HepG2 (cell line): ENCODE data around the gene CASP1. TPM values are rescaled to one million over a fixed set of nuclear protein-coding genes. Genes with fewer than 3 reads are reported as not detected.
A peak's percentile ranks its signal among the peaks of the same experiment; 100 is the strongest.

Experiments used
- ATRX ChIP-seq: sonication (generic); formaldehyde crosslinking; IDR thresholded peaks from 2 replicates; pipeline ENCODE4 v1.4.0; 2020; ENCODE audit warnings: missing genetic modification reagents, borderline replicate concordance
- ELF3 ChIP-seq: IDR thresholded peaks from 2 replicates; pipeline ENCODE4 v1.6.1; 2016; ENCODE audit warnings: missing genetic modification reagents, missing compliant biosample characterization
- ERF ChIP-seq: IDR thresholded peaks from 2 replicates; pipeline ENCODE4 v1.6.1; 2018; ENCODE audit warnings: missing biosample characterization, missing genetic modification reagents
- FOSL1 ChIP-seq: sonication (generic); formaldehyde crosslinking; IDR thresholded peaks from 2 replicates; pipeline ENCODE4 v1.9.0; 2021; ENCODE audit warnings: missing genetic modification reagents, borderline replicate concordance
- FOXJ3 ChIP-seq: sonication (generic); formaldehyde crosslinking; IDR thresholded peaks from 2 replicates; pipeline ENCODE4 v1.4.0; 2020; ENCODE audit warnings: missing genetic modification reagents, mild to moderate bottlenecking, borderline replicate concordance
- JUN ChIP-seq: sonication (generic); formaldehyde crosslinking; IDR thresholded peaks from 2 replicates; pipeline ENCODE4 v1.4.0; 2020; ENCODE audit warnings: mild to moderate bottlenecking, missing genetic modification reagents
- KDM4B ChIP-seq: sonication (generic); formaldehyde crosslinking; IDR thresholded peaks from 2 replicates; pipeline ENCODE4 v1.4.0; 2020; ENCODE audit warnings: missing genetic modification reagents
- MEIS1 ChIP-seq: sonication (generic); formaldehyde crosslinking; IDR thresholded peaks from 2 replicates; pipeline ENCODE4 v1.9.0; 2021; ENCODE audit warnings: mild to moderate bottlenecking, missing genetic modification reagents, moderate library complexity, borderline replicate concordance
- MIER2 ChIP-seq: IDR thresholded peaks from 2 replicates; pipeline ENCODE4 v1.6.1; 2016; ENCODE audit warnings: missing biosample characterization, missing genetic modification reagents
- MXI1 ChIP-seq: IDR thresholded peaks from 3 replicates; pipeline ENCODE4 v1.6.1; 2012; ENCODE audit warnings: low read depth, low read length, inconsistent platforms, borderline replicate concordance
- SUZ12 ChIP-seq: fragments of 150-350 bp; IDR thresholded peaks from 2 replicates; pipeline ENCODE4 v1.6.1; 2014; ENCODE audit warnings: low read depth, low read length
- TBP ChIP-seq: sonication (generic); formaldehyde crosslinking; IDR thresholded peaks from 2 replicates; pipeline ENCODE4 v1.5.0; 2020; ENCODE audit warnings: missing genetic modification reagents
- YY1 ChIP-seq: IDR thresholded peaks from 2 replicates; pipeline ENCODE4 v1.6.1; 2011; ENCODE audit warnings: low read length, low read depth, moderate library complexity, mild to moderate bottlenecking; ENCODE audit not compliant: insufficient read depth, insufficient replicate concordance
- ZNF251 ChIP-seq: sonication (generic); formaldehyde crosslinking; IDR thresholded peaks from 2 replicates; pipeline ENCODE4 v1.9.0; 2021; ENCODE audit warnings: mild to moderate bottlenecking, missing genetic modification reagents
- ZNF414 ChIP-seq: sonication (generic); formaldehyde crosslinking; IDR thresholded peaks from 2 replicates; pipeline ENCODE4 v1.5.0; 2020; ENCODE audit warnings: missing genetic modification reagents
- ZNF570 ChIP-seq: sonication (generic); formaldehyde crosslinking; IDR thresholded peaks from 2 replicates; pipeline ENCODE4 v1.4.0; 2020; ENCODE audit warnings: mild to moderate bottlenecking, missing genetic modification reagents, borderline replicate concordance
- polyA plus RNA-seq, 8 experiments: library from polyadenylated mRNA; depleted of rRNA in 3 of 8; stranded (reverse) in 7 of 8; unstranded in 1 of 8; fragments of >200 nt; fragmentation: Illumina TruSeq in 4 of 8; extraction: Trizol in 4 of 8; gene quantifications; 2 replicates each; pipeline versions ENCODE4 v1.2.1 to v1.2.3, GENCODE V29; 2011 to 2016; ENCODE audit warnings: low read depth in 4 of 8, missing spikeins in 1 of 8, mixed read lengths in 1 of 8; ENCODE audit not compliant: insufficient read depth in 1 of 8
- total RNA-seq, 5 experiments: library from RNA; depleted of rRNA; stranded (reverse); fragments of >200 nt; fragmentation: Illumina TruSeq; extraction: Trizol; gene quantifications; 2 replicates each; pipeline ENCODE4 v1.2.3, GENCODE V29; 2016; ENCODE audit warnings: low read depth in 1 of 5
- TF ChIP-seq, protein P1 (sequence below): sonication (generic); formaldehyde crosslinking; conservative IDR thresholded peaks from 2 replicates; pipeline ENCODE4 v1.8.1; 2023; ENCODE audit warnings: missing genetic modification reagents
- TF ChIP-seq, protein P2 (sequence below): IDR thresholded peaks from 2 replicates; pipeline ENCODE4 v1.6.1; 2016; ENCODE audit warnings: low read depth, borderline replicate concordance
- TF ChIP-seq, protein P3 (sequence below): sonication (generic); formaldehyde crosslinking; IDR thresholded peaks from 2 replicates; pipeline ENCODE4 v1.5.0; 2020; ENCODE audit warnings: mild to moderate bottlenecking, missing genetic modification reagents, moderate library complexity
- TF ChIP-seq, protein P4 (sequence below): sonication (generic); formaldehyde crosslinking; IDR thresholded peaks from 2 replicates; pipeline ENCODE4 v1.8.1; 2023; ENCODE audit warnings: mild to moderate bottlenecking, inconsistent platforms, moderate library complexity, missing genetic modification reagents, borderline replicate concordance
- TF ChIP-seq, protein P5 (sequence below): sonication (generic); formaldehyde crosslinking; IDR thresholded peaks from 2 replicates; pipeline ENCODE4 v1.4.0; 2020; ENCODE audit warnings: mild to moderate bottlenecking, missing genetic modification reagents, borderline replicate concordance

Gene CASP1
- total and polyA plus RNA-seq, 2 of the 13 experiments (the other 11 are each of a cell fraction or from before 2014, with no cell fraction given) = 0.34 to 5.2 TPM

DNA sequence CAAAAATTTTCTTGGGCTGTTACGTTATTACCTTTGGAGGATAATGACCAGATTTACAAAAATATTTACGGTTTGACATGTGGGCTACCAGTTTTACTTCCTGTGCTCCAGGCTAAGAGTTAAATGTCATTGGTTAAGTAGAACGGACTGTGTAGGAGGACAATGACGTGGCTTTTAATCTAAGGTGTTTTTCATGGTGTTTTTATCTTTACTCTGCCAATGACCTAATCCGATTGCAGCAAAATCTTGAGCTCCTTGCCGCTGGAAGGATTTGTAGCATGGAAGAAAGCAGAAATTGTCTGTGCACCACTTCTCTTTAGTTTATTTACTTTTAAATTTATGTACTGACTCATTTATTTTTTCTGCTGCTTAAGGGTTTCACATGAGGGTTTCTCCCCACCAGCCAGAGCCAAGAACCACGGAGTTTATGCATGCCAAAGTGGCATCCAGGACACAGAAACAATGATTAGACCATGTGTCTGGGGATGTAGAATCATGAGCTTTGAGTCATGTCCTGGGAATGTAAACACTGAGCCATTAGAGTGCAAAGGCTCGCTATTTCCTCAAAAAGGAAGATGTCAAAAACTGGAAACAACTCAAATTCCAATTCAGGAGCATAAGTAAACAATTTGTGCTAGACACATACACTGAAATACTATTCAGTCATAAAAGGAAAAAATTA, 12.1 kb upstream of the CASP1 start (continued):
- TF ChIP-seq YY1 (no peak), MXI1 (peak; percentile 46; the same call in 1 of the 3 replicates), ERF (peak; percentile 93), ZNF414 (CRISPR knock-in tag) (no peak), JUN (CRISPR knock-in tag) (peak; percentile 93), MEIS1 (CRISPR knock-in tag) (peak; percentile 52; the same call in 1 of the 2 replicates), ELF3 (peak; percentile 99), FOXJ3 (CRISPR knock-in tag) (peak; percentile 96; the same call in 1 of the 2 replicates), SUZ12 (no peak), FOSL1 (CRISPR knock-in tag) (peak; percentile 93), ZNF251 (CRISPR knock-in tag) (no peak), KDM4B (CRISPR knock-in tag) (peak; percentile 60; the same call in 1 of the 2 replicates), ATRX (CRISPR knock-in tag) (no peak), MIER2 (CRISPR knock-in tag) (0 out of 2 replicates have a peak, but pooled peaks have one; percentile 43), ZNF570 (CRISPR knock-in tag) (no peak), TBP (CRISPR knock-in tag) (no peak)
- TF ChIP-seq, protein P1, sequence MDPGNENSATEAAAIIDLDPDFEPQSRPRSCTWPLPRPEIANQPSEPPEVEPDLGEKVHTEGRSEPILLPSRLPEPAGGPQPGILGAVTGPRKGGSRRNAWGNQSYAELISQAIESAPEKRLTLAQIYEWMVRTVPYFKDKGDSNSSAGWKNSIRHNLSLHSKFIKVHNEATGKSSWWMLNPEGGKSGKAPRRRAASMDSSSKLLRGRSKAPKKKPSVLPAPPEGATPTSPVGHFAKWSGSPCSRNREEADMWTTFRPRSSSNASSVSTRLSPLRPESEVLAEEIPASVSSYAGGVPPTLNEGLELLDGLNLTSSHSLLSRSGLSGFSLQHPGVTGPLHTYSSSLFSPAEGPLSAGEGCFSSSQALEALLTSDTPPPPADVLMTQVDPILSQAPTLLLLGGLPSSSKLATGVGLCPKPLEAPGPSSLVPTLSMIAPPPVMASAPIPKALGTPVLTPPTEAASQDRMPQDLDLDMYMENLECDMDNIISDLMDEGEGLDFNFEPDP = no peak
- TF ChIP-seq, protein P2, sequence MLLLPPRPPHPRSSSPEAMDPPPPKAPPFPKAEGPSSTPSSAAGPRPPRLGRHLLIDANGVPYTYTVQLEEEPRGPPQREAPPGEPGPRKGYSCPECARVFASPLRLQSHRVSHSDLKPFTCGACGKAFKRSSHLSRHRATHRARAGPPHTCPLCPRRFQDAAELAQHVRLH (CRISPR knock-in tag) = peak; percentile 76; the same call in 1 of the 2 replicates
- TF ChIP-seq, protein P3, sequence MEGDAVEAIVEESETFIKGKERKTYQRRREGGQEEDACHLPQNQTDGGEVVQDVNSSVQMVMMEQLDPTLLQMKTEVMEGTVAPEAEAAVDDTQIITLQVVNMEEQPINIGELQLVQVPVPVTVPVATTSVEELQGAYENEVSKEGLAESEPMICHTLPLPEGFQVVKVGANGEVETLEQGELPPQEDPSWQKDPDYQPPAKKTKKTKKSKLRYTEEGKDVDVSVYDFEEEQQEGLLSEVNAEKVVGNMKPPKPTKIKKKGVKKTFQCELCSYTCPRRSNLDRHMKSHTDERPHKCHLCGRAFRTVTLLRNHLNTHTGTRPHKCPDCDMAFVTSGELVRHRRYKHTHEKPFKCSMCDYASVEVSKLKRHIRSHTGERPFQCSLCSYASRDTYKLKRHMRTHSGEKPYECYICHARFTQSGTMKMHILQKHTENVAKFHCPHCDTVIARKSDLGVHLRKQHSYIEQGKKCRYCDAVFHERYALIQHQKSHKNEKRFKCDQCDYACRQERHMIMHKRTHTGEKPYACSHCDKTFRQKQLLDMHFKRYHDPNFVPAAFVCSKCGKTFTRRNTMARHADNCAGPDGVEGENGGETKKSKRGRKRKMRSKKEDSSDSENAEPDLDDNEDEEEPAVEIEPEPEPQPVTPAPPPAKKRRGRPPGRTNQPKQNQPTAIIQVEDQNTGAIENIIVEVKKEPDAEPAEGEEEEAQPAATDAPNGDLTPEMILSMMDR (CRISPR knock-in tag) = no peak
- TF ChIP-seq, protein P4, sequence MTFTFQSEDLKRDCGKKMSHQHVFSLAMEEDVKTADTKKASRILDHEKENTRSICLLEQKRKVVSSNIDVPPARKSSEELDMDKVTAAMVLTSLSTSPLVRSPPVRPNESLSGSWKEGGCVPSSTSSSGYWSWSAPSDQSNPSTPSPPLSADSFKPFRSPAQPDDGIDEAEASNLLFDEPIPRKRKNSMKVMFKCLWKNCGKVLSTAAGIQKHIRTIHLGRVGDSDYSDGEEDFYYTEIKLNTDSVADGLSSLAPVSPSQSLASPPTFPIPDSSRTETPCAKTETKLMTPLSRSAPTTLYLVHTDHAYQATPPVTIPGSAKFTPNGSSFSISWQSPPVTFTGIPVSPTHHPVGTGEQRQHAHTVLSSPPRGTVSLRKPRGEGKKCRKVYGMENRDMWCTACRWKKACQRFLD (CRISPR knock-in tag) = no peak
- TF ChIP-seq, protein P5, sequence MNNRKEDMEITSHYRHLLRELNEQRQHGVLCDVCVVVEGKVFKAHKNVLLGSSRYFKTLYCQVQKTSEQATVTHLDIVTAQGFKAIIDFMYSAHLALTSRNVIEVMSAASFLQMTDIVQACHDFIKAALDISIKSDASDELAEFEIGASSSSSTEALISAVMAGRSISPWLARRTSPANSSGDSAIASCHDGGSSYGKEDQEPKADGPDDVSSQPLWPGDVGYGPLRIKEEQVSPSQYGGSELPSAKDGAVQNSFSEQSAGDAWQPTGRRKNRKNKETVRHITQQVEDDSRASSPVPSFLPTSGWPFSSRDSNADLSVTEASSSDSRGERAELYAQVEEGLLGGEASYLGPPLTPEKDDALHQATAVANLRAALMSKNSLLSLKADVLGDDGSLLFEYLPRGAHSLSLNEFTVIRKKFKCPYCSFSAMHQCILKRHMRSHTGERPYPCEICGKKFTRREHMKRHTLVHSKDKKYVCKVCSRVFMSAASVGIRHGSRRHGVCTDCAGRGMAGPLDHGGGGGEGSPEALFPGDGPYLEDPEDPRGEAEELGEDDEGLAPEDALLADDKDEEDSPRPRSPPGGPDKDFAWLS = no peak
